Activated T-cell treated with anti-CD3 and anti-CD28 coated beads, Interleukin-2, amount 50 U/mL, for 72 hours (primary cell): ENCODE measurements around the gene ANGPTL2. TPM values are rescaled to one million over a fixed set of nuclear protein-coding genes. Genes with fewer than 3 reads are reported as not detected.

Experiments
- total RNA-seq, 2 donors: library from RNA; stranded (reverse); gene quantifications; one replicate each; pipeline ENCODE4 v1.2.3, GENCODE V29; 2022

ANGPTL2 gene
- total RNA-seq, 2 donors from 2014 or later, result not detected

Other genes with a start within 250 kb of the ANGPTL2 start
- 1 to 10 TPM; 3.3 to 3.4 TPM for gene RALGPS1, start 207.9 kb downstream of the ANGPTL2 start, total RNA-seq
- gene GARNL3, start 142.1 kb upstream of the ANGPTL2 start, total RNA-seq, result 1 to 10 TPM; 2.2 to 4.7 TPM